Fibroblast of skin of left biceps (primary cell): ENCODE data around the gene SLC6A5.
"Not testable (repeated sequence)": the region's sequence is repeated elsewhere in the genome, so short reads cannot be mapped to it uniquely, and the experiment has no call there.

Source experiments
- DNase-seq, 2 experiments: peaks; one replicate each; pipeline ENCODE4 v3.0.0-alpha.2; 2013; ENCODE audit warnings: low read depth in 2 of 2

Gene SLC6A5

DNA sequence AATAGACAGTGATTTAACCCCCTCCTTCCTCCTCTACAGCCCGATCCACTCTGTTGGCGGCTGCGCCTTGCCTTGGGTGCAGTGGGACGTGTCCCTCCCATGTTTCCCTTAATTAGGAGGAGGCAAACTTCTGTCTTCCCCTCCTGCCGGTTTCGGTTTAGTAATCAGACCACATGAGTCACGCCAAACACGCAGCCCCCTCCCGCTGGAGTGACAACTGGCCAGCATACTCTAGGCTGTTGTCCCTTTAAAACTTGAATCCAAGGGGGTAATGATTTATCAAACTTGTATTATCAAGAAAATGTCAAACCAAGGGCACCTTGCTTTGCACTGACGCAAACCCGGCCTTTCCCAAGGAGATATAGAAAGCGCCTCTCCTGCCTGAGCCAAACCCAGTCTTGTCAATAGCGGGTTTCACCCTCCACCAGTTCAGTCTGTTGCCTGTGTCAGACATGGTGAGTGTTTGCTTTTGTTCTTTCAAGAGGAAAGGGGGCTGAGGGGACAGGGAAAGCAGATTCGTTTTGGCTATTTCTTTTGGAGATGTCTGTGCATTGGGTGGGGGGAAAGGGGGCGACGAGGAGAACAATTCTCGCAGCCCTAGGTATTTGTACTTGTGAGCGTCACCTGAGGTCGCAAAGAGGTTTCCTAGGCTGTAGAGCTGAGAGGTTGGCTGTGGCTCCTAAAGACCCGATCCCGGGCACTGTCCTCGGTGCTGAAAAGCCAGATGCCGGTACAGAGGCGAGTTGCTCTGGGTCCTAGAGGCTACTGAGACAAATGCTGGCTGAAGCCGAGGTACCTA is at the start of gene SLC6A5:
TSS of gene SLC6A5 (plus strand) at position 388 of the 799 bp plus-strand sequence. CDS start at position 453, 65 bp downstream.
- DNase-seq, result peak; percentile 3

GRCh38 chr11:20551096-20551495 is 48.3 kb upstream of the SLC6A5 start:
- no peak for DNase-seq

DNA sequence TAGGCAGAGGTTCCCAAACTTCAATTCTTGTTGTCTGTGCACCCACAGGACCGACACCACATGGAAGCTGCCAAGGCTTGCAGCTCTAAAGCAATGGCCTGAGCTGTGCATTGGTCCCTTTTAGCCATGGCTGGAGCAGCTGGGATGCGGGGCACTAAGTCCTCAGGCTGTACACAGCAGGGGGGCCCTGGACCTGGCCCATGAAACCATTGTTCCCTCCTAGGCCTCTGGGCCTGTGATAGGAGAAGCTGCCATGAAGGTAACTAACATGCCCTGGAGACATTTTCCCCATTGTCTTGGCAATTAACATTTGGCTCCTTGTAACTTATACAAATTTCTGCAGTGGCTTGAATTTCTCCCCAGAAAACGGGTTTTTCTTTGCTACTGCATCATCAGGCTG is 43.6 kb upstream of the SLC6A5 start:
- no peak for DNase-seq

GRCh38 chr11:20556396-20556795 is 43.0 kb upstream of the SLC6A5 start:
- DNase-seq, result not testable (repeated sequence)

GRCh38 chr11:20558741-20559140 is 40.7 kb upstream of the SLC6A5 start:
- no peak for DNase-seq

- no peak for DNase-seq
Measured at GRCh38 chr11:20559523-20560300, 39.7 kb upstream of the SLC6A5 start.

DNA sequence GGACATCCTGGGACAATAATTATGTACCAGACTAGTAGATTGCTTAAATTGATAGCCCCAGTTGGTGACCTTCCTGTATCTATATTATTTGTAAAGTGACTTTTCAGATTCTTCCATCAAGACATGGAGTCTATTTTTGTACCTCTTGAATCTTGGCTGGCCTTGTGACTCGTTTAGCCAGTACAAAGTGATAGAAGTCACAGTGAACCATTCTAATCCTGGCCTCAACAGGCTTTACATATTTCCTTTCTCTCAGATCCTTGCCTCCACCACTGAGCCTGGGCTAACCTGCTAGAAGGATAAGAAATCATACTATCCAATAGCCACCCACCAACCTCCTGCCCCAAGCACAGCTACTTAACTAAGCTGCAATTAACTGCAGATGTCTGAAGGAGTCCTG is 37.5 kb upstream of the SLC6A5 start:
- DNase-seq, result no peak

- DNase-seq, result no peak
Measured at GRCh38 chr11:20563866-20564265, 35.5 kb upstream of the SLC6A5 start.

GRCh38 chr11:20564846-20565635 is 34.4 kb upstream of the SLC6A5 start:
- no peak for DNase-seq

DNA sequence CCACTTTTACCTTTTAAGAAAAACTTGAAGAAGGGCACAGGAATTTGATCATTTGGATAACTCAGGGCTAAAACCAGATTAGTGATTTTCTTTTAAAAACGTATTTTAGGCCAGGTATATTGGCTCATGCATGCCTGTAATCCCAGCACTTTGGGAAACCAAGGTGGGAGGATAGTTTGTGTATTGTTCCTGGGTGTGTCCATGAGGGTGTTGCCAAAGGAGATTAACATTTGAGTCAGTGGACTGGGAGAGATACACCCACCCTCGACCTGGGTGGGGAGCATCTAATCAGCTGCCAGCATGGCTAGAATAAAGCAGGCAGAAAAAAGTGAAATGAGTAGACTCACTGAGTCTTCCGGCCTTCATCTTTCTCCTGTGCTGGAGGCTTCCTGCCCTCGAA is 33.3 kb upstream of the SLC6A5 start:
- DNase-seq, result not testable (repeated sequence)

GRCh38 chr11:20566591-20567434 is 32.6 kb upstream of the SLC6A5 start:
- no peak for DNase-seq

- DNase-seq, result not testable (repeated sequence)
Measured at GRCh38 chr11:20579725-20580124, 19.7 kb upstream of the SLC6A5 start.

DNA sequence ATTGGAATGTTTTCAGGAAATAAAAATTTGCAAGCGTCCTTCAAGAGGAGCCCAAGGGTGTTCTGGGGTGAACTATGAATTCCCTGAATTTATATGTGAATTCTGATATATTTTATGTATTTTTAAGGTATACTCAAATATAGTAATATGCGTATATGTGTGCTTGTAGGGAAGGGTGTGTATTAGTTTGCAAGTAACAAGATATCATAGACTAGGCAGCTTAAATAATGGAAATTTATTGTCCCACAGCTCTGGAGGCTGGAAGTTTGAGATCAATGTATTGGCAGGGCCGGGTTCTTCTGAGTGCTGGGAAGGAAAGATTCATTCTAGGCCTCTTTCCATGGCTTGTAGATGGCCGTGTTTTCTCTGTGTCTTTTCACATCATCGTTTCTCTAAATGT is 16.2 kb upstream of the SLC6A5 start:
- DNase-seq, result no peak

- DNase-seq, result no peak
Measured at GRCh38 chr11:20584093-20584774, 15.2 kb upstream of the SLC6A5 start.

DNA sequence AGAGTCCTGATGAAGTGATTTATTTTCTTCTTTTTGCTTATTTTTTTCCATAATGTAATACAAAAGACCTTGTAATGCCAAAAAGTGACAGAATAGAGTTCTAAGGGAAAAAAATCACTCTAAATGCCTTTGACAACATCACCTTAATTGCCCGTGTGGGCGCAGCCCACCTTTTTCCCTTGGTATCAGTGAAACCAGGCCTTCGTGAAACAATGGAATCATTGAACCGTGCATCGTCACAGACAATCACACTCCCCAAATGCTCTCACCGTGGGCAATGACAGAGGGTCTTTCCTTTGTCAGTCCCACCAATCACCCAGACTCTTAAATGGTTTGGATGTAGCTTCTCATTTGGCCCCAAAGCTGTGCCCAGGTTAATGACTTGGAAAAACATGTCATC is 9.6 kb upstream of the SLC6A5 start:
- no peak for DNase-seq

GRCh38 chr11:20590381-20590780 is 9.0 kb upstream of the SLC6A5 start:
- DNase-seq, result no peak

GRCh38 chr11:20592741-20593140 is 6.7 kb upstream of the SLC6A5 start:
- DNase-seq, result no peak

GRCh38 chr11:20594274-20595061 is 4.9 kb upstream of the SLC6A5 start:
- DNase-seq, result no peak

GRCh38 chr11:20595101-20595500 is 4.3 kb upstream of the SLC6A5 start:
- no peak for DNase-seq
